B cell (primary cell): Measurements from ENCODE around the gene CALHM3. TPM values are rescaled to one million over a fixed set of nuclear protein-coding genes. Genes with fewer than 3 reads are reported as not detected.

Experiments
- ATAC-seq: fragments of 200-7000 bp; cut with Tn5 transposase; one replicate; pipeline ENCODE4 v1.10.0; 2021; ENCODE audit warnings: low read depth, mild to moderate bottlenecking, moderate number of reproducible peaks, moderate library complexity
- CTCF ChIA-PET: fragments of 350-600 bp; sonication (Branson Sonifier 250); formaldehyde crosslinking; loops from one replicate; lab custom pipeline; 2021; ENCODE audit warnings: antibody characterized with exemption, inconsistent platforms; lab: Charles Lee
- POLR2A ChIA-PET: fragments of 350-600 bp; sonication (Branson Sonifier 250); formaldehyde crosslinking; loops from one replicate; lab custom pipeline; 2021; ENCODE audit warnings: antibody characterized with exemption; lab: Charles Lee
- DNase-seq: peaks from one replicate; pipeline ENCODE4 v3.0.0; 2013
- H2AFZ ChIP-seq: 2 replicates; pipeline ENCODE4 v1.6.1; 2012; ENCODE audit warnings: mild to moderate bottlenecking, low read depth, low read length; ENCODE audit not compliant: insufficient read depth, poor library complexity, severe bottlenecking
- H3K27ac ChIP-seq, 2 donors: 1 replicate in 1 of 2; 2 replicates in 1 of 2; pipeline ENCODE4 v1.5.1; 2012 to 2013; ENCODE audit warnings: low read length in 2 of 2, mild to moderate bottlenecking in 2 of 2, moderate library complexity in 1 of 2
- H3K27me3 ChIP-seq, 4 experiments: fragments of 200-600 bp in 1 of 4; sonication (generic) in 1 of 4; replicated peaks in 1 of 4; 1 replicate in 2 of 4; 2 replicates in 2 of 4; pipeline versions ENCODE4 v1.6.1 to v1.7.0; 2013 to 2016; ENCODE audit warnings: low read length in 3 of 4, mild to moderate bottlenecking in 2 of 4, mixed read lengths in 1 of 4, moderate library complexity in 1 of 4; ENCODE audit not compliant: insufficient read depth in 4 of 4, control insufficient read depth in 3 of 4; ENCODE audit errors: control extremely low read depth in 1 of 4
- H3K36me3 ChIP-seq, 2 experiments: replicated peaks in 1 of 2; 1 replicate in 1 of 2; 2 replicates in 1 of 2; pipeline versions ENCODE4 v1.6.1 to v1.7.1; 2013; ENCODE audit warnings: low read length in 1 of 2; ENCODE audit not compliant: insufficient read depth in 2 of 2, control insufficient read depth in 1 of 2; ENCODE audit errors: control extremely low read depth in 1 of 2, extremely low read depth in 1 of 2
- H3K4me1 ChIP-seq, 2 donors: fragments of 200-600 bp in 1 of 2; sonication (generic) in 1 of 2; 1 replicate in 1 of 2; 2 replicates in 1 of 2; pipeline versions ENCODE4 v1.5.1 to v1.6.1; 2013 to 2017; ENCODE audit warnings: low read length in 2 of 2; ENCODE audit not compliant: control insufficient read depth in 2 of 2, insufficient read depth in 2 of 2
- H3K4me2 ChIP-seq: replicated peaks from 2 replicates; pipeline ENCODE3; 2012; ENCODE audit warnings: mild to moderate bottlenecking, low read depth, low read length; ENCODE audit not compliant: poor library complexity, severe bottlenecking
- H3K4me3 ChIP-seq, 5 experiments: fragments of 200-600 bp in 1 of 5; sonication (generic) in 1 of 5; 1 replicate in 3 of 5; 2 replicates in 2 of 5; pipeline versions ENCODE4 v1.5.1 to v1.7.0; 2011 to 2016; ENCODE audit warnings: low read length in 4 of 5, mild to moderate bottlenecking in 4 of 5, low read depth in 2 of 5, control low read depth in 1 of 5, moderate library complexity in 1 of 5; ENCODE audit not compliant: insufficient read depth in 1 of 5; ENCODE audit errors: control extremely low read depth in 1 of 5, extremely low read depth in 1 of 5
- H3K79me2 ChIP-seq: fragments of 200-600 bp; sonication (generic); one replicate; pipeline ENCODE4 v1.6.0; 2016; ENCODE audit warnings: low read length; ENCODE audit not compliant: control insufficient read depth, insufficient read depth
- H3K9ac ChIP-seq: fragments of 200-600 bp; sonication (generic); 2 replicates; pipeline ENCODE4 v1.6.1; 2017; ENCODE audit warnings: mild to moderate bottlenecking, low read length, moderate library complexity
- H3K9me3 ChIP-seq, 3 donors: one replicate each; pipeline versions ENCODE4 v1.6.1 to v1.7.1; 2013; ENCODE audit warnings: low read length in 2 of 3; ENCODE audit not compliant: control insufficient read depth in 2 of 3, insufficient read depth in 1 of 3; ENCODE audit errors: control extremely low read depth in 1 of 3
- H4K20me1 ChIP-seq: 2 replicates; pipeline ENCODE4 v1.6.0; 2012; ENCODE audit warnings: mild to moderate bottlenecking, low read length; ENCODE audit not compliant: insufficient read depth, control insufficient read depth, poor library complexity, severe bottlenecking
- H3K27ac Mint-ChIP-seq: one replicate; pipeline ENCODE4 v1.8.0; 2021; ENCODE audit warnings: mixed read lengths
- H3K27me3 Mint-ChIP-seq: one replicate; pipeline ENCODE4 v1.8.0; 2021; ENCODE audit warnings: mixed read lengths
- H3K4me1 Mint-ChIP-seq: one replicate; pipeline ENCODE4 v1.8.0; 2021; ENCODE audit warnings: mixed read lengths
- H3K4me3 Mint-ChIP-seq: one replicate; pipeline ENCODE4 v1.8.0; 2021; ENCODE audit warnings: mixed read lengths
- H3K9me3 Mint-ChIP-seq: one replicate; pipeline ENCODE4 v1.8.0; 2022; ENCODE audit warnings: mixed read lengths; ENCODE audit not compliant: insufficient read depth
- CTCF ChIP-seq: fragments of 200-600 bp; IDR thresholded peaks from one replicate; pipeline ENCODE4 v1.8.0; 2022; ENCODE audit warnings: antibody characterized with exemption, mild to moderate bottlenecking
- EZH2 ChIP-seq: IDR thresholded peaks from 2 replicates; pipeline ENCODE4 v1.6.1; 2012; ENCODE audit warnings: borderline replicate concordance, low read depth, mild to moderate bottlenecking, moderate library complexity, low read length; ENCODE audit not compliant: insufficient read depth, poor library complexity, severe bottlenecking
- WGBS: methylation state at CpG from one replicate; pipeline ENCODE4 v1.1.5; 2013; ENCODE audit warnings: missing lambda C conversion rate; ENCODE audit not compliant: insufficient coverage; 5-methylcytosine and 5-hydroxymethylcytosine counted together
- intact Hi-C: fragments of 100-400 bp; cut with micrococcal nuclease; formaldehyde crosslinking; loops from one replicate; pipeline ENCODE4 v1.10.0; 2022
- polyA plus RNA-seq: library from polyadenylated mRNA; depleted of rRNA; stranded (reverse); fragments of >200 nt; gene quantifications from 2 replicates; pipeline ENCODE4 v1.2.3, GENCODE V29; 2012
- total RNA-seq, 2 donors: library from RNA; stranded (reverse); fragments of 120-200 nt in 1 of 2; gene quantifications; 1 replicate in 1 of 2; 2 replicates in 1 of 2; pipeline versions ENCODE4 v1.2.3 to v1.2.4, GENCODE V29; 2013 to 2022

Gene CALHM3
- total and polyA plus RNA-seq, 2 donors (not counting 1 experiment from before 2014, with no cell fraction given), result not detected

GRCh38 chr10:103457176-103457712, 21.8 kb downstream of the CALHM3 start:
- Histone ChIP-seq H3K36me3 (no peaks in the 10 kb centered on the region), H3K9me3 (no peaks in the 10 kb centered on the region), H2AFZ (no peak overlapping the region), H4K20me1 (no peaks in the 10 kb centered on the region), H3K4me2 (no peak overlapping the region), H3K4me1 (peaks cover 10 to 26% of the 10 kb centered on the region in 2 donors), H3K9ac (no peak overlapping the region), H3K79me2 (peaks cover 5% of the 10 kb centered on the region), H3K27me3 (peaks cover 0 to 6% (median 0%) of the 10 kb centered on the region in 4 experiments), H3K4me3 (no peak overlapping the region), H3K27ac (no peak overlapping the region)
- no peak overlapping the region for H3K27ac Mint-ChIP-seq
- no peak for DNase-seq
- TF ChIP-seq CTCF (no peak), EZH2 (no peak)
- no peaks in the 10 kb centered on the region for H3K9me3 Mint-ChIP-seq
- no peak for ATAC-seq
- no peak overlapping the region for H3K4me3 Mint-ChIP-seq
- POLR2A ChIA-PET, result no interaction called here
- peaks cover 29% of the 10 kb centered on the region for H3K4me1 Mint-ChIP-seq
- no peaks in the 10 kb centered on the region for H3K27me3 Mint-ChIP-seq
- WGBS, result 87% methylated on average over 5 of the region's 8 CpGs
- CTCF ChIA-PET, result interaction anchor here (1.1 kb wide), 1 partner anchor 28 kb away, joined by 3 read pairs; no protein-coding TSS in a partner anchor
- intact Hi-C loops, result no loop called here

- Histone ChIP-seq H3K79me2 (peaks cover 15% of the 10 kb centered on the region), H3K27me3 (peaks cover 0 to 6% (median 0%) of the 10 kb centered on the region in 4 experiments), H3K4me3 (no peak overlapping the region), H3K4me1 (peaks cover 19 to 37% of the 10 kb centered on the region in 2 donors), H2AFZ (no peak overlapping the region), H3K4me2 (no peak overlapping the region), H3K36me3 (no peaks in the 10 kb centered on the region), H4K20me1 (no peaks in the 10 kb centered on the region), H3K9ac (no peak overlapping the region), H3K9me3 (no peaks in the 10 kb centered on the region), H3K27ac (no peak overlapping the region)
- ATAC-seq (no peak), DNase-seq (no peak)
- Mint-ChIP-seq H3K27me3 (no peaks in the 10 kb centered on the region), H3K27ac (no peak overlapping the region), H3K4me1 (peaks cover 34% of the 10 kb centered on the region), H3K4me3 (no peak overlapping the region), H3K9me3 (no peaks in the 10 kb centered on the region)
- WGBS, result 92% methylated on average over 9 of the region's 9 CpGs
- ChIA-PET CTCF (interaction anchor here (0.6 to 1.1 kb wide), 3 partner anchors 11 to 29 kb away, joined by 3 read pairs; no protein-coding TSS in a partner anchor), POLR2A (interaction anchor here (1.0 kb wide), 1 partner anchor 15 kb away, joined by 4 read pairs; no protein-coding TSS in a partner anchor)
- intact Hi-C loops, result no loop called here
- TF ChIP-seq CTCF (no peak), EZH2 (no peak)
Observed at GRCh38 chr10:103456074-103456660, 22.9 kb downstream of the CALHM3 start.
